Tibial nerve (tissue), 4 donors: ENCODE measurements around the gene SMIM10.

ENCODE experiments used
- CTCF ChIP-seq, 5 experiments: fragments of 200-600 bp in 3 of 5; fragments of 450-650 bp in 2 of 5; sonication (generic) in 3 of 5; IDR thresholded peaks; one replicate each; pipeline ENCODE4 v1.5.1; 2016 to 2019; ENCODE audit warnings: antibody characterized with exemption in 5 of 5, mild to moderate bottlenecking in 3 of 5, moderate library complexity in 2 of 5
- EP300 ChIP-seq, 2 donors: sonication (generic); formaldehyde crosslinking; IDR thresholded peaks; one replicate each; pipeline ENCODE4 v1.6.1; 2017; ENCODE audit warnings: antibody characterized with exemption in 2 of 2, mild to moderate bottlenecking in 1 of 2
- POLR2A ChIP-seq, 2 donors: fragments of 450-650 bp; IDR thresholded peaks; one replicate each; pipeline ENCODE4 v1.6.1; 2017; ENCODE audit warnings: antibody characterized with exemption in 2 of 2, mild to moderate bottlenecking in 2 of 2, moderate library complexity in 2 of 2

GRCh38 chrX:134971926-134972325 lies 18.9 kb upstream of the SMIM10 start:
- TF ChIP-seq CTCF (IDR thresholded peaks at IDR 0.05), result no peak
- TF ChIP-seq POLR2A (IDR thresholded peaks at IDR 0.05), result no peak
- TF ChIP-seq EP300 (IDR thresholded peaks at IDR 0.05), result no peak
